LNCaP clone FGC (cell line): Measurements from ENCODE around the gene ALKBH5.

Experiments
- DNase-seq: peaks from one replicate; pipeline ENCODE4 v3.0.0-alpha.2; 2011; ENCODE audit warnings: low read depth
- H3K4me3 ChIP-seq: 2 replicates; pipeline ENCODE4 v1.5.1; 2011; ENCODE audit warnings: mild to moderate bottlenecking, low read depth, low read length, control low read depth
- CTCF ChIP-seq: IDR thresholded peaks from 2 replicates; pipeline ENCODE4 v1.5.1; 2012; ENCODE audit warnings: mild to moderate bottlenecking; ENCODE audit not compliant: control insufficient read depth, insufficient read depth; ENCODE audit errors: extremely low read depth

Gene ALKBH5

GRCh38 chr17:18230288-18231141 lies 46.9 kb downstream of the ALKBH5 start:
- H3K4me3 ChIP-seq = no peak overlapping the region
- TF ChIP-seq CTCF = no peak
- DNase-seq = no peak

GRCh38 chr17:18231164-18231563 lies 47.5 kb downstream of the ALKBH5 start:
- no peak for DNase-seq
- H3K4me3 ChIP-seq = no peak overlapping the region
- TF ChIP-seq CTCF = no peak

GRCh38 chr17:18233803-18234518 lies 50.3 kb downstream of the ALKBH5 start:
- no peak for DNase-seq
- H3K4me3 ChIP-seq = no peak overlapping the region
- TF ChIP-seq CTCF = no peak

- no peak for TF ChIP-seq CTCF
- DNase-seq = no peak
- no peak overlapping the region for H3K4me3 ChIP-seq
These were observed 51.3 kb downstream of the ALKBH5 start for GRCh38 chr17:18234853-18235380.

- DNase-seq = no peak
- no peak overlapping the region for H3K4me3 ChIP-seq
- no peak for TF ChIP-seq CTCF
These were observed 52.2 kb downstream of the ALKBH5 start for GRCh38 chr17:18235743-18236256.

GRCh38 chr17:18236494-18236893 lies 52.9 kb downstream of the ALKBH5 start:
- H3K4me3 ChIP-seq = no peak overlapping the region

More at GRCh38 chr17:18236494-18236893, 52.9 kb downstream of the ALKBH5 start:
- no peak for TF ChIP-seq CTCF
- no peak for DNase-seq
